Astrocyte of the cerebellum (primary cell): ENCODE data around the gene NRCAM.

ENCODE experiments used
- DNase-seq: peaks from one replicate; pipeline ENCODE4 v3.0.0-alpha.2; 2011; ENCODE audit warnings: low read depth
- H3K4me3 ChIP-seq: 2 replicates; pipeline ENCODE4 v1.5.1; 2011; ENCODE audit warnings: mild to moderate bottlenecking, low read depth, low read length, moderate library complexity
- CTCF ChIP-seq: IDR thresholded peaks from 2 replicates; pipeline ENCODE4 v1.5.1; 2012; ENCODE audit warnings: low read length, low read depth, moderate library complexity, mild to moderate bottlenecking; ENCODE audit errors: missing control alignments
- in situ Hi-C: cut with HindIII; loops from 2 replicates; pipeline ENCODE4 v1.10.0; 2017; ENCODE audit warnings: low sequenced_read_pairs

NRCAM gene

GRCh38 chr7:108454674-108455550 is 1.3 kb downstream of the NRCAM start:
- no peak for TF ChIP-seq CTCF
- in situ Hi-C loops = no loop called here
- H3K4me3 ChIP-seq = peak overlapping the region; percentile 59
- peak; percentile 18 for DNase-seq

DNA sequence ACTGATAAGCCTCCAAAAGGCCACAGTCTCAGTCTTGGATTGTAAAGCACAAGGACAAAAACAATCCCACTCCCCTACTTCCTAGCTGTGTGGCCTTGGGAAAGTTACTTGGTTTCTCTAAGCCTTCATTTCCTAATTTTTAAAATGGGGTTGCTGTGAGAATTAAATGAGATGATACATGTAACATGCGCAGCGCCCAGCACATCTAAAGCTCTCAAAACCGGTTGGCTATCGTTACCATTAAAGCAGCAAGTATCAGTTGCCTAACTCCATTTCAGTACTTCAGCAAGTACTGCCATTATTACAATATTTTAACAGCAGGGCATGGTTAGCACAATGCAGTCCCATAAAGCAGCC is 1.9 kb downstream of the NRCAM start:
- in situ Hi-C loops = no loop called here
- no peak for TF ChIP-seq CTCF
- DNase-seq = no peak

GRCh38 chr7:108453320-108453719 is 2.9 kb downstream of the NRCAM start:
- no peak for DNase-seq
- in situ Hi-C loops = no loop called here
- no peak overlapping the region for H3K4me3 ChIP-seq
- TF ChIP-seq CTCF = no peak

More for the DNA sequence above, 1.9 kb downstream of the NRCAM start:
- peak overlapping the region; percentile 59 for H3K4me3 ChIP-seq

- peak; percentile 68 for TF ChIP-seq CTCF
- no peak for DNase-seq
- no peak overlapping the region for H3K4me3 ChIP-seq
- in situ Hi-C loops = no loop called here
These were observed 3.5 kb downstream of the NRCAM start for GRCh38 chr7:108452707-108453106.

DNA sequence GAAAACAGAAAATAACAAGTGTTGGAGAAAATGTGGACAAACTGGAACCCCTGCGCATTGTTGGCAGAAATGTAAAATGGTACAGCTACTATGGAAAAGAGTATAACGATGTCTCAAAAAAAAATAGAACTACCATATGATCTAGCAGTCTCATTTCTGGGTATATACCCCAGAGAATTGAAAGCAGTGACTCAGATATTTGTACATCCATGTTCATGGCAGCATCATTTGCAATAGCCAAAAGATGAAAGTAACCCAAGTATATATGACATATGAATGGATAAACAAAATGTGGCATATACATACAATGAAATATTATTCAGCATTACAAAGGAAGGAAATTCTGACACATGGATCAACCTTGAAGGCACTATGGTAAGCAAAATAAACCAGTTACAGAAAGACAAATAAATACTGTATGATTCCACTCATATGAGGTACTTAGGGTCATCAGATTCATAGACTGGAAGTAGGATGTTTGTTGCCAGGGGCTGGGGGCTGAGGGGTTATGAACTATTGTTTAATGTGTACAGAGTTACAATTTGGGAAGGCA is 4.9 kb downstream of the NRCAM start:
- TF ChIP-seq CTCF = no peak
- no peak overlapping the region for H3K4me3 ChIP-seq
- in situ Hi-C loops = no loop called here
- no peak for DNase-seq

GRCh38 chr7:108450160-108450559 is 6.1 kb downstream of the NRCAM start:
- in situ Hi-C loops = no loop called here
- no peak overlapping the region for H3K4me3 ChIP-seq
- TF ChIP-seq CTCF = no peak
- DNase-seq = no peak
